Mesendoderm (in vitro differentiated cells): ENCODE results near the gene CLSTN3.

Experiments
- DNase-seq: peaks from one replicate; pipeline ENCODE4 v3.0.0; 2013
- H2AK5ac ChIP-seq: 2 replicates; pipeline ENCODE4 v1.6.1; 2013; ENCODE audit warnings: low read length, inconsistent platforms
- H2BK120ac ChIP-seq: 2 replicates; pipeline ENCODE4 v1.6.1; 2013; ENCODE audit warnings: low read depth, mild to moderate bottlenecking, low read length, moderate library complexity, mixed read lengths
- H2BK15ac ChIP-seq: replicated peaks from 2 replicates; pipeline ENCODE4 v1.6.1; 2013; ENCODE audit warnings: low read depth, mild to moderate bottlenecking, moderate library complexity
- H2BK5ac ChIP-seq: 2 replicates; pipeline ENCODE4 v1.6.1; 2013; ENCODE audit warnings: low read length, inconsistent platforms
- H3K18ac ChIP-seq: 2 replicates; pipeline ENCODE4 v1.6.1; 2013; ENCODE audit warnings: mild to moderate bottlenecking, low read length, mixed read lengths
- H3K23ac ChIP-seq: one replicate; pipeline ENCODE4 v1.6.1; 2013; ENCODE audit warnings: low read length
- H3K27ac ChIP-seq: 2 replicates; pipeline ENCODE4 v1.5.1; 2013; ENCODE audit warnings: low read depth, mild to moderate bottlenecking, inconsistent platforms, low read length, moderate library complexity
- H3K27me3 ChIP-seq: 2 replicates; pipeline ENCODE4 v1.6.1; 2013; ENCODE audit warnings: low read length, control low read depth, mild to moderate bottlenecking, inconsistent platforms; ENCODE audit not compliant: insufficient read depth, poor library complexity
- H3K36me3 ChIP-seq: 2 replicates; pipeline ENCODE4 v1.6.1; 2013; ENCODE audit warnings: low read length, inconsistent platforms; ENCODE audit not compliant: control insufficient read depth, insufficient read depth
- H3K4ac ChIP-seq: one replicate; pipeline ENCODE4 v1.6.1; 2013; ENCODE audit warnings: low read depth, mild to moderate bottlenecking, low read length, moderate library complexity
- H3K4me1 ChIP-seq: 2 replicates; pipeline ENCODE4 v1.6.1; 2013; ENCODE audit warnings: low read depth, low read length, inconsistent platforms; ENCODE audit not compliant: control insufficient read depth
- H3K4me2 ChIP-seq: 2 replicates; pipeline ENCODE4 v1.6.1; 2013; ENCODE audit warnings: low read length
- H3K4me3 ChIP-seq: 2 replicates; pipeline ENCODE4 v1.5.1; 2013; ENCODE audit warnings: mild to moderate bottlenecking, low read length
- H3K56ac ChIP-seq: one replicate; pipeline ENCODE4 v1.6.1; 2013; ENCODE audit warnings: low read length
- H3K79me1 ChIP-seq: 2 replicates; pipeline ENCODE4 v1.6.1; 2013; ENCODE audit warnings: low read length, inconsistent platforms
- H3K79me2 ChIP-seq: 2 replicates; pipeline ENCODE4 v1.6.1; 2013; ENCODE audit warnings: mild to moderate bottlenecking, low read length; ENCODE audit not compliant: control insufficient read depth, insufficient read depth
- H3K9ac ChIP-seq: 2 replicates; pipeline ENCODE4 v1.6.1; 2013; ENCODE audit warnings: low read length, inconsistent platforms
- H4K5ac ChIP-seq: one replicate; pipeline ENCODE4 v1.6.1; 2013; ENCODE audit warnings: low read length
- H4K8ac ChIP-seq: one replicate; pipeline ENCODE4 v1.6.1; 2013; ENCODE audit warnings: low read depth, mild to moderate bottlenecking, control low read depth, low read length, moderate library complexity
- WGBS: extraction: QIAGEN DNeasy Blood & Tissue Kit; methylation state at CpG from one replicate; pipeline ENCODE4 v1.1.7; 2013; ENCODE audit warnings: low lambda C conversion rate, missing lambda C conversion rate; ENCODE audit not compliant: insufficient coverage; ENCODE audit errors: extremely low coverage; 5-methylcytosine and 5-hydroxymethylcytosine counted together

CLSTN3 gene

GRCh38 chr12:7160183-7160582, 30.0 kb downstream of the CLSTN3 start:
- no peak overlapping the region for H3K4ac ChIP-seq
- H3K18ac ChIP-seq: no peak overlapping the region
- no peak overlapping the region for H3K4me2 ChIP-seq
- H2AK5ac ChIP-seq: no peak overlapping the region
- no peak overlapping the region for H3K56ac ChIP-seq
- no peak overlapping the region for H2BK15ac ChIP-seq
- H2BK5ac ChIP-seq: no peak overlapping the region
- no peaks in the 10 kb centered on the region for H3K79me1 ChIP-seq
- no peaks in the 10 kb centered on the region for H3K4me1 ChIP-seq
- DNase-seq: no peak
- H3K79me2 ChIP-seq: no peaks in the 10 kb centered on the region
- H3K27ac ChIP-seq: no peak overlapping the region
- no peak overlapping the region for H3K23ac ChIP-seq
- no peak overlapping the region for H3K9ac ChIP-seq
- no CpG with 5 or more reads among the region's 7 CpGs for WGBS
- no peak overlapping the region for H4K5ac ChIP-seq
- H2BK120ac ChIP-seq: no peak overlapping the region
- H3K27me3 ChIP-seq: no peaks in the 10 kb centered on the region
- H3K4me3 ChIP-seq: no peak overlapping the region
- H4K8ac ChIP-seq: no peak overlapping the region
- H3K36me3 ChIP-seq: no peaks in the 10 kb centered on the region

- no peaks in the 10 kb centered on the region for H3K36me3 ChIP-seq
- H4K5ac ChIP-seq: no peak overlapping the region
- H2BK15ac ChIP-seq: no peak overlapping the region
- WGBS: no CpG with 5 or more reads among the region's 4 CpGs
- no peak overlapping the region for H3K4me2 ChIP-seq
- no peaks in the 10 kb centered on the region for H3K27me3 ChIP-seq
- no peaks in the 10 kb centered on the region for H3K4me1 ChIP-seq
- H2AK5ac ChIP-seq: no peak overlapping the region
- no peak overlapping the region for H3K4ac ChIP-seq
- no peak overlapping the region for H3K56ac ChIP-seq
- H4K8ac ChIP-seq: no peak overlapping the region
- no peak overlapping the region for H3K18ac ChIP-seq
- H2BK120ac ChIP-seq: no peak overlapping the region
- H2BK5ac ChIP-seq: no peak overlapping the region
- H3K4me3 ChIP-seq: no peak overlapping the region
- DNase-seq: no peak
- no peak overlapping the region for H3K23ac ChIP-seq
- H3K27ac ChIP-seq: no peak overlapping the region
- H3K79me1 ChIP-seq: no peaks in the 10 kb centered on the region
- no peaks in the 10 kb centered on the region for H3K79me2 ChIP-seq
- H3K9ac ChIP-seq: no peak overlapping the region
Observed at GRCh38 chr12:7161327-7161726, 31.2 kb downstream of the CLSTN3 start.

DNA sequence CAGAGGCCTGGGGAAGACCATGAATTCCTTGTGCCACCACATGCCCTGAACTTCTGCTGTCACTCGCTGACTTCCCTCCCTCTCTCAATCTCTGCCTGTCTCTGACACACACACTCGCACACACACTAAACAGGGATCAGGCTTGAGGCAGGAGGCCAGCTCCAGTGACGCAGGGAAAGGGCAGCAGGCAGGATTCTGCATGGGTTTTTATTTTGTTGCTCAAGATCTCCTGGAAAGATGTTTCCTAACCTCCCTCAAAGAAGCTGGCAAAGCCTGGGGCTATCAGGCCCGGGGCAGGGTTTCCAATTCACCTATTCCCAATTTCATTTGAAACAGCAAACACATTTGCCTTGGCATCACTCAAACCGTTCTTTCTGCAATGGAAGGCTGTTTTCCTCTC, 31.6 kb downstream of the CLSTN3 start:
- no peak overlapping the region for H2BK15ac ChIP-seq

DNA sequence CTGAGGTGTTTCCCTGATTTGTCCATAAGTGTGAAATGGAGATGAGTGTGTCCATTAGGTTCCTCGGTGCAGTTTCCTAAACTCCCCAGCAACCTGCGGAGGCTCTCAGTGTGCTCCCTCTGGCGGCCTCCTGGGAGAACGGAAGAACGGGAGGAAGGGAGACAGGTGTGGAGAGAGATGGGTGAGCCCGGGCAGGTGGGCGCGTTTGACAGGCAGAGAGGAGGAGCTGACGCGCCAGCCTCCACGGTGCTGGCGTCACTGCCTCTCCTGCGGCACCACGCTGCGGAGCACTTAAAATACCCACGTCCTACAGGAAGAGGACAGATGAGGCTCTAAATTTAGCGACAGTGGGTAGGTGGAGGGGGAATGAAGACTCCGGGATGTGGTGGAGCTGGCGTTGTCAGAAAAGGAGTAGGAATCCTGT, 32.5 kb downstream of the CLSTN3 start:
- Histone ChIP-seq H4K5ac (no peak overlapping the region), H3K23ac (no peak overlapping the region), H3K4me3 (no peak overlapping the region), H3K79me2 (no peaks in the 10 kb centered on the region), H3K4me1 (no peaks in the 10 kb centered on the region), H3K27ac (no peak overlapping the region), H4K8ac (no peak overlapping the region), H2BK5ac (no peak overlapping the region), H3K79me1 (no peaks in the 10 kb centered on the region), H3K4ac (no peak overlapping the region), H3K18ac (no peak overlapping the region), H3K9ac (no peak overlapping the region), H3K4me2 (no peak overlapping the region), H3K36me3 (no peaks in the 10 kb centered on the region), H3K56ac (no peak overlapping the region), H2BK120ac (no peak overlapping the region), H3K27me3 (no peaks in the 10 kb centered on the region), H2AK5ac (no peak overlapping the region), H2BK15ac (no peak overlapping the region)
- DNase-seq: peak; percentile 79
- WGBS: no CpG with 5 or more reads among the region's 19 CpGs

More for the DNA sequence above, 31.6 kb downstream of the CLSTN3 start:
- Histone ChIP-seq H3K27ac (no peak overlapping the region), H3K4me2 (no peak overlapping the region), H3K27me3 (no peaks in the 10 kb centered on the region), H4K8ac (no peak overlapping the region), H4K5ac (no peak overlapping the region), H2BK120ac (no peak overlapping the region), H3K79me1 (no peaks in the 10 kb centered on the region), H3K4ac (no peak overlapping the region), H3K56ac (no peak overlapping the region), H3K36me3 (no peaks in the 10 kb centered on the region), H3K23ac (no peak overlapping the region), H3K18ac (no peak overlapping the region), H3K9ac (no peak overlapping the region), H2AK5ac (no peak overlapping the region), H3K4me3 (no peak overlapping the region), H3K4me1 (no peaks in the 10 kb centered on the region), H3K79me2 (no peaks in the 10 kb centered on the region), H2BK5ac (no peak overlapping the region)
- no CpG with 5 or more reads among the region's 5 CpGs for WGBS
- no peak for DNase-seq

DNA sequence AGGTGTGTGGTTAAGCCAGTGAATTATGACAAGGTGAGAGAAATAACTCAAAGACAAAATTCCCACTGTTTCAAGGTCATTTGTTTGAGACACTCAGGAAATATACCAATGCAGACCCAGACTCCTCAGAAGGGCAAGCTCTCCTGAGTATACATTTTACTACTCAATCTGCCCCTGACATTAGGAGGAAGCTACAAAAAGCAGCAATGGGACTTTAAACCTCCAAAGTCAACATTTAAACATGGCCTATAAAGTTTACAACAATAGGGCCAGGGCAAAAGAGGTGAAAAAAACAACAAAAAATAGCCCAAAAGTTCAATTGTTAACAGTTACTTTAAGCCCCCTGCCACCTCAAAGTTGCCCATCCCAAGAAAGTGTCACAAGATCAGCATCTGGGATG, 39.8 kb downstream of the CLSTN3 start:
- Histone ChIP-seq H2AK5ac (no peak overlapping the region), H2BK5ac (no peak overlapping the region), H2BK15ac (no peak overlapping the region), H3K4me2 (no peak overlapping the region), H3K23ac (no peak overlapping the region), H4K5ac (no peak overlapping the region), H3K36me3 (no peaks in the 10 kb centered on the region), H3K27me3 (no peaks in the 10 kb centered on the region), H2BK120ac (no peak overlapping the region), H4K8ac (no peak overlapping the region), H3K9ac (no peak overlapping the region), H3K4me1 (no peaks in the 10 kb centered on the region), H3K4me3 (no peak overlapping the region), H3K79me1 (no peaks in the 10 kb centered on the region), H3K56ac (no peak overlapping the region), H3K18ac (no peak overlapping the region), H3K79me2 (no peaks in the 10 kb centered on the region), H3K4ac (no peak overlapping the region), H3K27ac (no peak overlapping the region)
- DNase-seq: no peak

DNA sequence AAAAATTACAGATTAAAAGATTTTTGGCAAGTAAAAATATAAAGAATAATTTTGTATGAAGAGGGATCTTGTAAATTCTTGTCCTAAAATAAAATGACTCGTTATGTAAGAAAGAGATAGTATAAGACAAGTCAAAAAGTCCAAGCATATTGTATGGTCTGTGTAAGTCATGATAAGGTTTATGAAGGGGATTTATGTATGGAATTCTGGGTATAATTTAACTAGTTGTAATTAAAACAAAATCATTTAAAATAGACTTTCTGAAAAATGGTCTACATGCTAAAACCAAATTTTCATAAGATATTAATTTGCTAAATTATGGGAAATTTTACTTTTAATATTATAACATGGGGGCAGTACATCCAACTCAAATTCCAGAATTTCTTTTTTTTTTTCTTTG, 41.7 kb downstream of the CLSTN3 start:
- H3K4me1 ChIP-seq: no peaks in the 10 kb centered on the region
- no peak overlapping the region for H3K9ac ChIP-seq
- no peak overlapping the region for H3K27ac ChIP-seq
- H4K5ac ChIP-seq: no peak overlapping the region
- H2BK5ac ChIP-seq: no peak overlapping the region
- no peaks in the 10 kb centered on the region for H3K36me3 ChIP-seq
- H3K79me2 ChIP-seq: no peaks in the 10 kb centered on the region
- no peak overlapping the region for H2BK15ac ChIP-seq
- H3K4me3 ChIP-seq: no peak overlapping the region
- no peak overlapping the region for H4K8ac ChIP-seq
- H3K27me3 ChIP-seq: no peaks in the 10 kb centered on the region
- H3K18ac ChIP-seq: no peak overlapping the region
- H3K79me1 ChIP-seq: no peaks in the 10 kb centered on the region
- H2BK120ac ChIP-seq: no peak overlapping the region
- peak; percentile 19 for DNase-seq
- no peak overlapping the region for H3K56ac ChIP-seq
- H3K4me2 ChIP-seq: no peak overlapping the region
- H3K4ac ChIP-seq: no peak overlapping the region
- H2AK5ac ChIP-seq: no peak overlapping the region
- H3K23ac ChIP-seq: no peak overlapping the region
- WGBS: 100% methylated on average over 1 of the region's 1 CpG
